Measurements from ENCODE around the gene CALM3. TPM values are rescaled to one million over a fixed set of nuclear protein-coding genes. Genes with fewer than 3 reads are reported as not detected.

Gene CALM3
- total RNA-seq, 6 experiments from 2014 or later: 83.8 to 119 (median 92.2) TPM

GRCh38 chr19:46603195-46603637 lies 2.1 kb downstream of the CALM3 start:
- no peak for TF ChIP-seq CTCF (IDR thresholded peaks at IDR 0.05)
- DNase-seq (peak; percentile 42 to 76 (median 75)), ATAC-seq (peak in 3 of 4 donors; percentile 8 to 19 (median 10))
- Histone ChIP-seq H3K27me3 (no peaks in the 10 kb centered on the region), H3K36me3 (peaks cover 2 to 18% (median 7%) of the 10 kb centered on the region in 4 donors), H3K27ac (peak overlapping the region; percentile 81 to 100 (median 92)), H3K9me3 (no peaks in the 10 kb centered on the region), H3K4me1 (peaks cover 0 to 45% (median 14%) of the 10 kb centered on the region in 4 donors), H3K4me3 (peak overlapping the region; percentile 99 to 100 (median 100))
- intact Hi-C loops (cut with DNase I): no loop called here
- WGBS (ENCODE audit: insufficient coverage, low coverage, low lambda C conversion rate, missing lambda C conversion rate): 14% methylated on average over 1 of the region's 2 CpGs

GRCh38 chr19:46603752-46604231 lies 2.7 kb downstream of the CALM3 start:
- peaks cover 0 to 45% (median 14%) of the 10 kb centered on the region in 4 donors for H3K4me1 ChIP-seq
- peak in 2 of 3 donors; percentile 44 to 54 for DNase-seq
- ATAC-seq: no peak
- intact Hi-C loops (cut with DNase I): no loop called here
- no peaks in the 10 kb centered on the region for H3K9me3 ChIP-seq
- peaks cover 6 to 24% (median 12%) of the 10 kb centered on the region in 4 donors for H3K36me3 ChIP-seq
- no peak overlapping the region for H3K4me3 ChIP-seq
- TF ChIP-seq CTCF (IDR thresholded peaks at IDR 0.05) (no peak), POLR2A (IDR thresholded peaks at IDR 0.05) (no peak)
- WGBS (ENCODE audit: insufficient coverage, low coverage, low lambda C conversion rate, missing lambda C conversion rate): 56% methylated on average over 4 of the region's 9 CpGs
- H3K27ac ChIP-seq: peak overlapping the region; percentile 81 to 100 (median 92)
- no peaks in the 10 kb centered on the region for H3K27me3 ChIP-seq

- 41% methylated on average over 9 of the region's 13 CpGs for WGBS (ENCODE audit: insufficient coverage, low coverage, low lambda C conversion rate, missing lambda C conversion rate)
- Histone ChIP-seq H3K36me3 (peaks cover 6 to 35% (median 18%) of the 10 kb centered on the region in 4 donors), H3K27ac (peak overlapping the region in 2 of 3 donors; percentile 92 to 100), H3K27me3 (no peaks in the 10 kb centered on the region), H3K4me3 (peak overlapping the region in 1 of 3 donors; percentile 22), H3K4me1 (peaks cover 0 to 45% (median 14%) of the 10 kb centered on the region in 4 donors), H3K9me3 (no peaks in the 10 kb centered on the region)
- ATAC-seq (peak; percentile 14 to 55 (median 54)), DNase-seq (peak; percentile 68 to 91 (median 89))
- TF ChIP-seq CTCF (IDR thresholded peaks at IDR 0.05): no peak
- no peak for TF ChIP-seq POLR2A (IDR thresholded peaks at IDR 0.05)
- intact Hi-C loops (cut with DNase I): no loop called here
Measured at GRCh38 chr19:46604781-46605355, 3.7 kb downstream of the CALM3 start.

- TF ChIP-seq POLR2A (IDR thresholded peaks at IDR 0.05) (no peak), CTCF (IDR thresholded peaks at IDR 0.05) (no peak)
- Histone ChIP-seq H3K27me3 (no peaks in the 10 kb centered on the region), H3K4me1 (peaks cover 0 to 45% (median 14%) of the 10 kb centered on the region in 4 donors), H3K27ac (peak overlapping the region in 2 of 3 donors; percentile 81 to 100), H3K9me3 (no peaks in the 10 kb centered on the region), H3K4me3 (peak overlapping the region in 1 of 3 donors; percentile 19), H3K36me3 (peaks cover 6 to 37% (median 18%) of the 10 kb centered on the region in 4 donors)
- intact Hi-C loops (cut with DNase I): no loop called here
- ATAC-seq (no peak), DNase-seq (no peak)
- WGBS (ENCODE audit: insufficient coverage, low coverage, low lambda C conversion rate, missing lambda C conversion rate): 78% methylated on average over 3 of the region's 16 CpGs
Measured at GRCh38 chr19:46605356-46605821, 4.3 kb downstream of the CALM3 start.
